Endometrial microvascular endothelial cells (primary cell): ENCODE data around the gene HIPK2. TPM values are rescaled to one million over a fixed set of nuclear protein-coding genes. Genes with fewer than 3 reads are reported as not detected.

Experiments used
- in situ Hi-C: cut with HindIII; loops from 2 replicates; pipeline ENCODE4 v1.10.0; 2017; ENCODE audit warnings: low sequenced_read_pairs, low pct_unique_long_range_greater_than_20kb; ENCODE audit errors: inconsistent ontology term
- total RNA-seq: library from RNA; depleted of rRNA; stranded (reverse); fragments of >200 nt; gene quantifications from one replicate; pipeline ENCODE4 v1.2.3, GENCODE V29; 2015; ENCODE audit errors: inconsistent ontology term

The HIPK2 gene
- total RNA-seq, 1 donor from 2014 or later: 17.9 TPM

- in situ Hi-C loops: no loop called here
Measured at GRCh38 chr7:139548302-139549028, 229.3 kb downstream of the HIPK2 start.

GRCh38 chr7:139544645-139545044, 233.2 kb downstream of the HIPK2 start:
- in situ Hi-C loops: no loop called here

GRCh38 chr7:139543801-139544603, 233.8 kb downstream of the HIPK2 start:
- in situ Hi-C loops: no loop called here

GRCh38 chr7:139542308-139543151, 235.3 kb downstream of the HIPK2 start:
- in situ Hi-C loops: no loop called here

- in situ Hi-C loops: no loop called here
Measured at GRCh38 chr7:139541600-139542307, 236.0 kb downstream of the HIPK2 start.

- in situ Hi-C loops: no loop called here
Measured at GRCh38 chr7:139540203-139540602, 237.6 kb downstream of the HIPK2 start.

DNA sequence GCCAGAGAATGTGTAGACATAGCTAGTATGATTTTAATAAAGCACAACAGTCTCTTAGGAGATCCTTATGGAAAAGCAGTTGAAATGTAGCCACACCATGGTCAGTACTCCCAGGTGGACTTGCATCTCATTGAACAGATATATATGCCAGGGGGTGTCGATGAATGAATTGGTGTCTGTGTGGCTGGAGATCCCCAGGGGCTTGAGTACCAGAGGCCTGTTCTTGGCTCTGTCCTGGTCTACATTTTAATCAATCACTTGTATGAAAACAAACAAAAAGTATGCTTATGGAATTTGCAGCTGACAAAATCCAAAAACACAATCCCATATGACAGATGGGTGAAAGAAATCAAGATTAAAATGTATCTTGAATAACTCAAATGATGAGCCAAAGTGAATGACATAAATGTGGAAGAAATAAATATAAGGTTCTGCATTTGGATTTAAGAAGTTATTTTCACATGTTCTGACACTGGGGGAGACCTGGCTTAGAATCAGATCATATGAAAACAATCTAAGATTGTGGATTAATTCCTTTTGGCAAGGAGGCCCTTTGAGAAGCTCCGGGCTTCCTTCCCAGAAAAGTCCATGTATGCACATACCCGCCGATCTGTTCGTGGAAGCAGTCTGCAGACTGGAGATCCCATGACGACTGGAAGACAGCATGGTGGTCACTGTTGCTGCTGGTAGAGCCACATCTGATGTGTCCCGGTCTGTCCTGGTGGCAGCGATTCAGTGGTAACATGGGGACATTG, 238.7 kb downstream of the HIPK2 start:
- in situ Hi-C loops: no loop called here

DNA sequence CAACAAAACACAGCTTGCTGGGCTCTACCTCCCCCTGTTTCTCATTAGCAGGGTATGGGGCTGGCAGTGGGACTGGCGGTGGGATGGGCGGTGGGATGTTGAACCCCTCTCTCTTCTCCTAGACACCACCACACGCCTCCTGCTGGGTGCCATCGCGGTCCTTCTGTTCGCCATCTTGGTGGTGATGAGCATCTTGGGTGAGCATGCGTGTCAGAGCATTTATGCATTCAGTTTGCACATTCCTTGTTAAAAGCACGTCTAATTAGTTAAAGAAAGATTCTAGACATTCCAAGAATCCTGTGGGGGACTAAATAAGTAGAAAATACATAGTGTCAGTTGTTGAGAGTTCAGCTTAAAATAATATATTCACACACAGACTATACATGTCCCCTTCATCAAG, 241.6 kb downstream of the HIPK2 start:
- in situ Hi-C loops: no loop called here

DNA sequence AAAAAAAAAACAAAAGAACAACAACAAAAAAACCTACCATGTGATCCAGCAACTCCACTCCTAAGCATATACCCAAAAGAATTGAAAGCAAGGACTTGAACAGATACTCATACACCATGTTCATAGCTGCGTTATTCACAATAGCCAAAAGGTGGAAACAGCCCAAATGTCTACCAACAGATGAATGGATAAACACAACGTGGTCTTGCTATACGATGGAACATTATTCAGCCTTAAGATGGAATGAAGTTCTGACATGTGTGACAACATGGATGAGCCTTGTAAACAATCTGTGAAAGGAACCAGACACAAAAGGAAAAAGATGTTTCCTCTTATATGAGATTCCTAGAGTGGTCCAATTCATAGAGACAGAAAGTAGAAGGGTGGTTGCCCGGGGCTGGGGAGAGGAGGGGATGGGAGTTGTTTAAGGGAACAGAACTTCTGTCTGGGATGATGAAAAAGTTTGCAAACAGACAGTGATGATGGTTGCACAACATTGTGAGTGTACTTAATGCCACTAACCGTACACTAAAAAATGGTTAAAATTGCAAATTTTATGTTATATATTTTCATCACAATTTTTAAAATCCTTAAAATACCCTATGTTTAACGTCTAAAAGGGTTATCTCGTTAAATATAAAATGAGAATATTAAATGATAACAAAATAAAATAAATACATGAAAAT, 242.7 kb downstream of the HIPK2 start:
- in situ Hi-C loops: no loop called here

DNA sequence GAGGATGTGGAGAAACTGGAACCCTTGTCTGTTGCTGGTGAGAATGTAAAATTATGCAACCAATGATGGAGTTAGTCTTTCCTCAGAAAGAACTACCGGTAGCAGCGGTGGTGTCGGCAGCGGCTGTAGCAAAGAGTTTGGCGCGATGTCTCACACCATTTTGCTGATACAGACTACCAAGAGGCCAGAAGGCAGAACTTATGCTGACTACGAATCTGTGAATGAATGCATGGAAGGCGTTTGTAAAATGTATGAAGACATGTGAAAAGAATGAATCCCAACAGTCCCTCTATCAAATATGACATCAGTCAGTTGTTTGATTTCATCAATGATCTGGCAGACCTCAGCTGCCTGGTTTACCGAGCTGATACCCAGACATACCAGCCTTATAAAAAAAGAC, 243.7 kb downstream of the HIPK2 start:
- in situ Hi-C loops: no loop called here

DNA sequence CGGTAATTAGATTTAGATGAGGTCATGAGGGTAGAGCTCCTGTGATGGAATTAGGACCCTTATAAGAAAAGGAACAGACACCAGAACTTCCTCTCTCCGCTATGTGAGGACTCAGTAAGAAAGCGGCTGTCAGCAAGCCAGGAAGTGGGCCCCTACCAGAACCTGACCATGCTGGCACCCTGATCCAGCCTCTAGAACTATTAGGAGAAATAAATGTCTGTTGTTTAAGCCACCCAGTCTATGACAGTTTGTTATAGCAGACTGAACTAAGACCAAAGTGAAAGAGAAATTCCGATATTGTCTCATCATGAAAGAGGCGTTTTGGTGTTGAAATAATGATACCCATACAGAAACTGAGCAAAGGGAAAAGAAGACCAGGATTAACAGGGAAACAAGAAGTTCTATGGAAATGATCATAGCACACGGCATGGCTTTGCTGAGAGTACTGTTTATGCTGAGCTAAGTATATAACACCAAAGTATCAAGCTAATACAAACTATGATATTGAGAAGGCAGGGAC, 245.1 kb downstream of the HIPK2 start:
- in situ Hi-C loops: no loop called here

- in situ Hi-C loops: no loop called here
Measured at GRCh38 chr7:139531094-139531493, 246.7 kb downstream of the HIPK2 start.

GRCh38 chr7:139526578-139527544, 250.9 kb downstream of the HIPK2 start:
- in situ Hi-C loops: no loop called here

- in situ Hi-C loops: no loop called here
Measured at GRCh38 chr7:139525750-139526149, 252.0 kb downstream of the HIPK2 start.

DNA sequence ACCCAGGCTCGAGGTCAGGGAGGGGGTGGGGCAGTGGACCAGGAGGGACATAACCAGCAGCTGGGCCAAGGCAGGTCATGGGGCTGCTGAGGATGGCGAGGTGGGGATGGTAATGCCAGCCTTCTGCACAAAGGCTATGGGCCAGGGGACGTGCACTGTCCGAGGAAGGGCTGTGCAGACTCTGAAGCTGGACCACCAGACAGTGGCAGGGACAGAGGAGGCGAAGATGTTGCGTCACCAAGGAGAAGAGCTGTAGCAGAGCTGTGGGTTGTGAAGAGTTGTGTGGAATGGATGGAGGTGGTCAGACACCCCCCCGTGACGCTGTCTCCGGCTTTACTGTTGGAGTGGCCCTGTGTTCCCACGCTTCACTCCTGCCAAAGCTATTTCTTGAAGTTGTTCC, 252.6 kb downstream of the HIPK2 start:
- in situ Hi-C loops: no loop called here

DNA sequence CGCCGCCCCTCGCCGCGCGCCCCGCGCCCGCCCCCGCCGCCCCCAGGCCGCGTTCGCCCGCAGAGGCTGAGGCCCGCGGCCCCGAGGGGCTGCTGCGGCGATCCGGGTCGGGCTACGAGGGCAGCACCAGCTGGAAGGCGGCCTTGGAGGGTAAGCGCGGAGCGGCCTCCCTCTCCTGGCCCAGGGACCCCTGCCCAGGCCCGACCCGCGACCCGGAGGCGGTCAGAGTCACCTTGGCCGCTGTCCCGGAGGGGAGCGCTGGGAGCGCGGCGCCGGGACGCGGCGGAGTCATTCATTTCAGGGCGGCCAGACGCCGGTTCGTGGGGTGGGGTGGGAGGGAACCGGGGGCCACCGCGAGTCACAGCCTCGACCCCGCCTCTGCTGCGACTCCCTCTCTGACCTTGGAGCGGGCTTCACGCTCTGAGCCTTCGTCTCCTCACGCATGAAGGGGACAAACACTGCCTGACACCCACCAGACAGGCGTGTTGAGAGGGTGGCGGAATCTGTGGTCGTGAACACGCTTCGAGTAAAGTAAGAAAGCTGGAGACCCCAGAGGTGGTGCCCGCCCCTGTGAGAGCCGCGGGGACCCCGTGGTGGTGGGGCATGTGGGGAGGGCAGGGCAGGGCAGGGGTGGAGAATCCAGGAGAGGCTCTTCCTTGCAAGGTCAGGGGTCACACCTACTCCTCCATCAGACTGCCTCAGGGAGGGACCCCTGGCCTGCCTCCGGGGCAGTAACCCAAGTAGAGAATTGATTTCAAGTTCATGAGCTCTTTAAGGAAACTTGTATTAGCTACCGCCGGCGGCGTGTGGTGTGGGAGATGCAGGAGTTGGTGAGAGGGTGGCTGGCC, 253.6 kb downstream of the HIPK2 start:
- in situ Hi-C loops: no loop called here
